ENCODE results near the gene OGFOD3. TPM values are rescaled to one million over a fixed set of nuclear protein-coding genes. Genes with fewer than 3 reads are reported as not detected.
"Not testable (repeated sequence)": the region's sequence is repeated elsewhere in the genome, so short reads cannot be mapped to it uniquely, and the experiment has no call there.

The OGFOD3 gene
- total and polyA plus RNA-seq, 5 donors: 27.9 to 34.0 (median 28.9) TPM

DNA sequence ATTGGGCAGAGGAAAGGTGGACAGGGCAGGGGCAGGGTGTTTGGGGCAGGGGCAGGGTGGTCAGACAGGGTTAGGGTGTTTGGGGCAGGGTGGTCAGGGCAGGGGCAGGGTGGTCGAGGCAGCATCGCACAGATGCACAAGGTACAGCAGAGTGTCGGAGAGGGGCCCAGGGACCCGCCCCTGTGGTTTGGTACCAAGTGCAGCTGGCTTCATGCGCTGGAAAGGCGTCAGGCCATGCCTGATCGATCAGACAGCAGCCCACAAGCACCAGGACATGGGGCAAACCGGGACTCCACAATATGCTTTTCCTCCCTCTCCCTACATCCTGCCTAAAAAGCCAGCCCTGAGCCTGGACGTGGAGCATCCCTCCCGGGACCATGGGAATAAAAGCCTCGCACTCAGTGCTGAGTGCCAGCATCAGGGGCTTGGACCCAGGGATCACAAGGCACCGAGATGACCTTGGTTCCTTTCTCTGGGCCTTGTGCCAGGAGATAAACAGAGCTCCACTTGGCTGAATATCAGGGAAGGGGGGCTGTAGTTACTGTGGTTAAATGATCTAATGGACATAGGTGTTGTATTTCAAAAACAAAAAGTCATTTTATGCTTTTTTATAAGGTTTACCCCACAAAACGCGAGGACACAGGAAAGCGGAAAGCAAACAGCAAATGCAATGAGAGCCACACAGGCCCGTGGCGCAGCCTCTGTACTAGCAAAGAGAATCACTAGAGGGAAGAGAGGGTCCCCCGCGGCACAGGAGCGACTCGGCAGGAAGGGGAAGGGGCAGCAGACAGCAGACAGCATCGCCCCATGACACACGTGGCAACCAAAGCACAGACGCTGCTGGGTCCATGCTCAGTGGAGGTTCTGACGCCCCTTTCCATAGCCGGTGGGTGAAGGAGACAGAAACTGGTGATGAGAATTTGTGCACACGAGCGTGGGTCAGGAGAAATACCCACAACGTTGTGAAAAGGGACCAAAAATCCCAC is 5.6 kb downstream of the OGFOD3 start:
- DNase-seq (no peak), ATAC-seq (peak in 1 of 2 donors; percentile 21)
- no peaks in the 10 kb centered on the region for H3K9me3 ChIP-seq (ENCODE audit: control insufficient read depth, low read length)
- no peak overlapping the region for H3K27ac ChIP-seq (ENCODE audit: low read length)
- intact Hi-C loops (cut with DNase I): loop anchor here in 1 of 4 donors (10.0 kb wide), 1 partner anchor 58 kb away; the partner anchor contains the start of gene TEX19
- WGBS: 84% methylated on average over 29 of the region's 29 CpGs
- H3K27me3 ChIP-seq (ENCODE audit: control insufficient read depth, insufficient read depth): no peaks in the 10 kb centered on the region
- peaks cover under 1% of the 10 kb centered on the region for H3K4me1 ChIP-seq (ENCODE audit: control insufficient read depth, insufficient read depth, low read length)
- H3K4me3 ChIP-seq (ENCODE audit: low read length): no peak overlapping the region

DNA sequence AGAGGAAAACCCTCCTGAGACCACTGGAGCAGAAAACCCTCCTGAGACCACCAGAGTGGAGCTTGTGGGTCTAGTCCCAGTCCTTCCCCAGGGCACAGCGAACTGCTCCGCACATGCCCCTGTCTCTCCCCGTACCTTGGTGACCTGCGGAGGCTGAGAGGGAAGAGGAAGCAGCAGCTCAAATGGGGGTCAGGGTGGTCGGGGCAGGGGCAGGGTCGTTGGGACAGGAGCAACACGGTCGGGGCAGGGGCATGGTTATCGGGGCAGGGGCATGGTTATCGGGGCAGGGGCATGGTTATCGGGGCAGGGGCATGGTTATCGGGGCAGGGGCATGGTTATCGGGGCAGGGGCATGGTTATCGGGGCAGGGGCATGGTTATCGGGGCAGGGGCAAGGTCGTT is 6.3 kb downstream of the OGFOD3 start:
- intact Hi-C loops (cut with DNase I): loop anchor here in 1 of 4 donors (10.0 kb wide), 1 partner anchor 57 kb away; the partner anchor contains the start of gene TEX19
- not testable (repeated sequence) for H3K4me3 ChIP-seq (ENCODE audit: low read length); H3K9me3 ChIP-seq (ENCODE audit: control insufficient read depth, low read length); H3K27ac ChIP-seq (ENCODE audit: low read length); H3K27me3 ChIP-seq (ENCODE audit: control insufficient read depth, insufficient read depth); DNase-seq; ATAC-seq; H3K4me1 ChIP-seq (ENCODE audit: control insufficient read depth, insufficient read depth, low read length)
- WGBS: 90% methylated on average over 16 of the region's 16 CpGs

DNA sequence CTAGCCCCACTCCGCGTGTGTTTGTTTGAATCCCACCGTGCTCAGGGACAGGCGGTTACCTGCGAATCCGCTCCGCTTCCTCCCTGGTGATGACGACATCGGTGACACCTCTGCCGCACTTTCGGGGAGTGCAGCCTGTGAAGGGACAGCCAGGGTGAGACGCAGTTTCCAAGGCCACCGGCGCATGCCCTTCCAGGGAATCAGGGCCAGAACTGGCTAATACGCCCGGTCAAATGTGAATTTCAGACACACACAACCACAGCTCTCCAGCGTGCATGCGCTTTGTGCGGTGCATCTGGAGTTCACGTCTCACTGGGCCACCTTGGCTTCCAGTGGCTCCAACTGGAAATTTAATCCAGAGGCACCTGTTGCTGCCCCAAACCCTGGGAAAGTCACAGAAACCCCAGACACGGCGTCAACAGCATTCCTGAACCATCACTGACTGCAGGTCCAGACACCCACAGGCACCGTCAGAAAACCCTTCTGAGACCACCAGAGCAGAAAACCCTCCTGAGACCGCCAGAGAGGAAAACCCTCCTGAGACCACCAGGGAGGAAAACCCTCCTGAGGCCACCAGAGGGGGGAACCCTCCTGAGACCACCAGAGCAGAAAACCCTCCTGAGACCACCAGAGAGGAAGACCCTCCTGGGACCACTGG is 6.9 kb downstream of the OGFOD3 start:
- no peaks in the 10 kb centered on the region for H3K27me3 ChIP-seq (ENCODE audit: control insufficient read depth, insufficient read depth)
- 96% methylated on average over 24 of the region's 24 CpGs for WGBS
- no peaks in the 10 kb centered on the region for H3K9me3 ChIP-seq (ENCODE audit: control insufficient read depth, low read length)
- no peak overlapping the region for H3K4me3 ChIP-seq (ENCODE audit: low read length)
- DNase-seq (no peak), ATAC-seq (no peak)
- no peak overlapping the region for H3K27ac ChIP-seq (ENCODE audit: low read length)
- H3K4me1 ChIP-seq (ENCODE audit: control insufficient read depth, insufficient read depth, low read length): no peaks in the 10 kb centered on the region
- intact Hi-C loops (cut with DNase I): loop anchor here in 1 of 4 donors (10.0 kb wide), 1 partner anchor 57 kb away; the partner anchor contains the start of gene TEX19

DNA sequence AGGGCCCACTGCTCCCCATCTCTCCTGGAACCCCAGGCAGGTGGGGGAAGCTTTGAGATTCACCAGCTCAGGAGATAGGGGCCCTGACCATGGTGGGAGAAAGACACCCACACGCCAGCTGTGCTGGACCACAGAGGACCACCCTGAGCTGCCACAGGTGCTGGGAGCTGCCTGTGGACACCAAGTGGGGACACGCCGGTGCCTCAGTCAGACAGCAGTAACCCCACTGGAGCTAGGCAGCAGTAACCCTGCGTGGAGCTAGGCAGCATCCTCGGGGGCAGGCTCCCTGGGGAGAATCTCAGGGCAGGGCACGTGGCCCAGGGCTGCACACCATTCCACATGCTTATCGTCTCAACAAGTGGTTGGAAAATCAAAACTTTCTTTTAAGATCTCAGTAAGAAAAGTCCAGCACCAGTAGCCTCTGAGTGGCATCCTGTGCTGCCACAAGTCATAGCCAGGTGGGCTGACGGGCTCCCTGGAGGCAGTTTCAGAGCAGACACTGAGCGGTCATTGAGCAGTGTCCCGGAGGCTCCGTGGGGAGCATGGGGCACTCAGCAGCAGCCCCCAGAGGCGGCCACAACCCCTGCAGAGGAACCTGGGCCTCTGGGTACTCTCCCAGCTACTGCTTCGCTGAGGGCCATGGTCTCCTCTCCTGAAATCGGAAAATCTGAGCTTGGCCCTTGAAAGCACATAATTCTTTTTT is 8.2 kb downstream of the OGFOD3 start:
- Histone ChIP-seq H3K27ac (ENCODE audit: low read length) (no peak overlapping the region), H3K27me3 (ENCODE audit: control insufficient read depth, insufficient read depth) (no peaks in the 10 kb centered on the region), H3K4me1 (ENCODE audit: control insufficient read depth, insufficient read depth, low read length) (no peaks in the 10 kb centered on the region), H3K4me3 (ENCODE audit: low read length) (no peak overlapping the region), H3K9me3 (ENCODE audit: control insufficient read depth, low read length) (no peaks in the 10 kb centered on the region)
- WGBS: 89% methylated on average over 14 of the region's 14 CpGs
- no peak for DNase-seq
- intact Hi-C loops (cut with DNase I): loop anchor here in 1 of 4 donors (10.0 kb wide), 1 partner anchor 55 kb away; the partner anchor contains the start of gene TEX19
- no peak for ATAC-seq

DNA sequence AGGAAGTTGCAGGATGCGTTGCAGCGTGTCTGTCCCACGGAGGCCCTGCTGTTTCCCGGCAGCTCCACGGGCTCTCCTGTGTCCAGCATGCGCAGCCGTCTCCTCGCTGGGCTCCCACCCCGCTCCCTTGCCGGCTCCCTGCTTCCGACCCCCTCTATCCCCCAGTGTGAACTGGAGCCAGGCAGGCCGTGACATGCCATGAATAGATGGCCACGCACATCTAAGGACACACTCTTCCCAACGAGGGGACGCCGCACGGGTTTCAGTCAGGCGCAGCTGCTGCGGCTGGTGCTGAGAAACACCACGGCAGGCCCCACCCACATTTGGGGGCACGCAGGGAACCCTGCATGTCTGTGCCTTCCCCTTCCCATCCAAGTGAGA is 9.5 kb downstream of the OGFOD3 start:
- ATAC-seq (no peak), DNase-seq (no peak)
- 94% methylated on average over 21 of the region's 21 CpGs for WGBS
- Histone ChIP-seq H3K4me1 (ENCODE audit: control insufficient read depth, insufficient read depth, low read length) (no peaks in the 10 kb centered on the region), H3K9me3 (ENCODE audit: control insufficient read depth, low read length) (no peaks in the 10 kb centered on the region), H3K4me3 (ENCODE audit: low read length) (no peak overlapping the region), H3K27ac (ENCODE audit: low read length) (no peak overlapping the region), H3K27me3 (ENCODE audit: control insufficient read depth, insufficient read depth) (no peaks in the 10 kb centered on the region)
- intact Hi-C loops (cut with DNase I): loop anchor here in 1 of 4 donors (5.0 kb wide), 1 partner anchor 52 kb away; the partner anchor contains the start of gene TEX19

DNA sequence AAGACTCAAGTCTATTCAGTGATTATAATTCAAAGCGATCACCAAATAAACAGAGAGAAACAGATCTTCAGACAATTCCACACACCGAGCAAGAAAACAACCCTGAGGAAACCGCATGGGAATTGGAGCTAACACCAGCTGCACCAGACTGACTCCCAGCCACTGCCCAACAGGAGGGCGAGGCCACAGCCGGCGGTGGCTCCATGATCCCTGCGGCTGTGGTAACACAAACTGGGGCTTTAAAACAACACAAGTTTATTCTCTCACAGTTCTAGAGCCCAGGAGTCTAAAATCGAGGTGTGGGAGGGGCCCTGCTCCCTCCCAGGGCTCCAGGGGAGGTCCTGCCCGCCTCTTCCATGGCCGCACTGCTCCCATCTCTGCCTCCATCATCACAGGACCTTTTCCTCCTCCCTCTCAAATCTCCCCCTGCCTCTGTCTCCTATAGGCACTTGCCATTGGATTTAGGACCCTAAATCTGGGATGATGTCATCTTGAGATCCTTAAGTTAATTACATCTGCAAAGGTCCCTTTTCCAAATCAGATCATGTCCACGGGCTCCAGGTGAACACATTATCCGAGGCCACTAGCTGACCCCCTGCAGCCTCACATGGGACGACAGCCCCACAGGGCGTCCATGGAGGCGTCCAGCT is 10.0 kb downstream of the OGFOD3 start:
- DNase-seq (no peak), ATAC-seq (no peak)
- H3K27ac ChIP-seq (ENCODE audit: low read length): no peak overlapping the region
- 89% methylated on average over 15 of the region's 15 CpGs for WGBS
- H3K9me3 ChIP-seq (ENCODE audit: control insufficient read depth, low read length): no peaks in the 10 kb centered on the region
- H3K27me3 ChIP-seq (ENCODE audit: control insufficient read depth, insufficient read depth): no peaks in the 10 kb centered on the region
- intact Hi-C loops (cut with DNase I): loop anchor here in 1 of 4 donors (5.0 kb wide), 1 partner anchor 51 kb away; the partner anchor contains the start of gene TEX19
- H3K4me1 ChIP-seq (ENCODE audit: control insufficient read depth, insufficient read depth, low read length): no peaks in the 10 kb centered on the region
- no peak overlapping the region for H3K4me3 ChIP-seq (ENCODE audit: low read length)

DNA sequence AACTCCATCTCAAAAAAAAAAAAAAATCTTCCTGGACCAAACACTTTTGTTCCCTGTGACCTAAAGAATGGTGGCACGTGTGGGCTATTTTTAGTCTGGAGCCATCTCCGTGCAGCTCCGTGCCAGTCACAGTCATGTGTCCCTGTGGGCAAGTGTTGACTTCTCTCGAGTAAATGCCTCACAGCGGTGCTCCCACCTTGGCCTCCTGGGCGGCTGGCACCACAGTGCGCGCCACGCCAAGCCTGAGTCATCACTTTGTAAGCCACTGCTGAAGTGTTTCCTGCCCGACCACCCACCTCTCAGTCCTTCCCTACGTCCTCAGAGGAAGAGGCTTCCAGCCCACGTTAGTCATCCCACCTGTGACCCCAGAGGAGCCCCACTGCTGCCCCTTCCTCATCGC is 11.1 kb downstream of the OGFOD3 start:
- 62% methylated on average over 13 of the region's 13 CpGs for WGBS
- intact Hi-C loops (cut with DNase I): loop anchor here in 1 of 4 donors (5.0 kb wide), 1 partner anchor 50 kb away; the partner anchor contains the start of gene TEX19
- Histone ChIP-seq H3K9me3 (ENCODE audit: control insufficient read depth, low read length) (no peaks in the 10 kb centered on the region), H3K4me3 (ENCODE audit: low read length) (no peak overlapping the region), H3K27ac (ENCODE audit: low read length) (peak overlapping the region; percentile 37), H3K4me1 (ENCODE audit: control insufficient read depth, insufficient read depth, low read length) (no peaks in the 10 kb centered on the region), H3K27me3 (ENCODE audit: control insufficient read depth, insufficient read depth) (no peaks in the 10 kb centered on the region)
- DNase-seq (peak in 2 of 3 donors; percentile 43 to 71), ATAC-seq (peak; percentile 69 to 89)

DNA sequence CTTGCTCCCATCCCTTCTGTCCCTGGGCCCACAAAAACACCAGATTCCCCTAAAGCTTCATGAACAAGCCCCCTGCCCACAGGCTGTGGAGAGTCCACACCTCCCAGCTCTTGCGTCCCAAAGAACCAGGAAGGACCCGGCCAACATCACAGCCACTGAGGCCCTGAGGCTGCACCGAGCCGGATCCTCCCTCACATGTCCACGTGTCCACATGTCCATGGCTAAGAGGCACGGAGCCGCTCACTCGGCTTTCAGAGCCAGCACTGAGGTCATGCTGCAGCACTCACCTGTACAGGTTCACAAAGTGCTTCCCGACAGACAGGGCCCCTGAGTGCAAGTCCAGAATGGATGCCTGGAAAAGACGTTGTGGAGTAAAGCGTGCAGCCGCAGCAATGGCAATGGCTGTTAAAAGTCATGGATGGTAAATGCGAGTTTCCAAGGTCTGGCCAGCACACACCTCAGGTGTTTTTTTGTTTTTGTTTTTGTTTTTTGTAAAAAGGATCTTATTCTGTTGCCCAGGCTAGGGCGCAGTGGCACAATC is 12.2 kb downstream of the OGFOD3 start:
- no peak for ATAC-seq
- no peaks in the 10 kb centered on the region for H3K27me3 ChIP-seq (ENCODE audit: control insufficient read depth, insufficient read depth)
- intact Hi-C loops (cut with DNase I): loop anchor here in 1 of 4 donors (5.0 kb wide), 1 partner anchor 49 kb away; the partner anchor contains the start of gene TEX19

DNA sequence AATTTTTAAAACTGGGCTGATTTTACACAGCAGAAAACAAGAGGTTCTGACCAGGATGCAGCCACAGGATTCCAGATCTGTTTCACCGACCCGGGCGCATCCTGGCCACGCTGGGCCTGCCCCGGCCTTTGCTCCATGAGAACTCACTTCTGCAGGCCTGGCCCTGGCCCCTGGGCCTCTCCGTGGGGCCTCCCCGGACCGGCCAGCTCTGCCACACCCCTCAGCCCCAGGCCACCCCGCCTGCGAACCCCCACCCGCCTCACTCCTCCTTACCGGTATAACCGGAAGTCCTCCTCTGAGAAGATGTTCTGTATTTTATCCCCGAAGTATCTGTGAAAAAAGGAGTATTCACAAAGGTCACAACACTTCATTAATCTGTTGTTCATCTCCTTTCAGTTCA is 13.3 kb downstream of the OGFOD3 start:
- DNase-seq (no peak), ATAC-seq (no peak)
- H3K9me3 ChIP-seq (ENCODE audit: control insufficient read depth, low read length): no peaks in the 10 kb centered on the region
- H3K27me3 ChIP-seq (ENCODE audit: control insufficient read depth, insufficient read depth): no peaks in the 10 kb centered on the region
- no peaks in the 10 kb centered on the region for H3K4me1 ChIP-seq (ENCODE audit: control insufficient read depth, insufficient read depth, low read length)
- intact Hi-C loops (cut with DNase I): loop anchor here in 1 of 4 donors (5.0 kb wide), 1 partner anchor 48 kb away; the partner anchor contains the start of gene TEX19
- WGBS: 92% methylated on average over 14 of the region's 14 CpGs
- H3K4me3 ChIP-seq (ENCODE audit: low read length): no peak overlapping the region
- no peak overlapping the region for H3K27ac ChIP-seq (ENCODE audit: low read length)

More for the DNA sequence above, 12.2 kb downstream of the OGFOD3 start:
- DNase-seq: no peak
- Histone ChIP-seq H3K27ac (ENCODE audit: low read length) (no peak overlapping the region), H3K4me3 (ENCODE audit: low read length) (no peak overlapping the region), H3K9me3 (ENCODE audit: control insufficient read depth, low read length) (no peaks in the 10 kb centered on the region), H3K4me1 (ENCODE audit: control insufficient read depth, insufficient read depth, low read length) (no peaks in the 10 kb centered on the region)
- 94% methylated on average over 14 of the region's 14 CpGs for WGBS

Data from right cardiac atrium (tissue), 5 donors.